ENCODE results near the gene KCND3. TPM values are rescaled to one million over a fixed set of nuclear protein-coding genes. Genes with fewer than 3 reads are reported as not detected.

The KCND3 gene
- total RNA-seq, 3 donors from 2014 or later (not counting 1 experiment from before 2014, with no cell fraction given): 0.07 to 0.16 TPM; not detected in 1

DNA sequence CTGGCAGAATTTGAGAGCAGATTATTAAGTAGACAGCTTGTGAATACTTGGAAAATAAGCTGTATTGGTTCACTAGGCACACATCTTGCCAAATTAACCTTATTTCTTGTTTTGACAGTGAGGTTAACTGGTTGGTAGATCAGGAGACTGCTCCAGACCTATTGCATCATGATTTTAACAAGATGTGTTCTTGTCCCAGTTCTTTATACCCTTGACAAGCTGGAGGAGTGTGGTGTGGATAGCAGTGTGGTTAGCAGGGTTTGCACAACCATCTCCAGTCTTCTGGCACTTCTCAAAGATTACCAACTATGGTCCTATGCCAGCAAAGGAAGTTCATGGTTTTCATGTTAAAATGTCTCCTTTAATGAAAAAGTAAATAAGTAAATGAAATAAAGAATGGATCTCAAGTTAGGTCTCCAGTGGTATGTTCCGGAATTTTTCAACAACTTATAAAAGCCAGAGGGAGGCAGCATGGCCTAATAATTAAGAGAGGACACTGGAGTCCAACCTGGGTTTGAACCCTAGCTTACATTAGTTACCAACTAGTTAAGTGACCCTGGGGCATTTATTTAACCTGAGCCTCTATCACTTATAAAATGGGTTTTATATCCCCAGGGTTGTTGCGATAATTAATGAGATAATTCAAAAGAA is 199.7 kb downstream of the KCND3 start:
- Mint-ChIP-seq H3K4me3 (no peak overlapping the region), H3K9me3 (no peaks in the 10 kb centered on the region), H3K36me3 (no peaks in the 10 kb centered on the region), H3K27me3 (ENCODE audit: low read depth in 2 of 2) (peaks cover 25 to 35% of the 10 kb centered on the region in 2 donors), H3K27ac (no peak overlapping the region), H3K4me1 (peaks cover 0 to 6% of the 10 kb centered on the region in 2 donors)
- no peak for ATAC-seq
- peaks cover 3% of the 10 kb centered on the region for H3K27me3 ChIP-seq (ENCODE audit: control insufficient read depth, insufficient read depth, low read length)
- no peaks in the 10 kb centered on the region for H3K36me3 ChIP-seq (ENCODE audit: control insufficient read depth, insufficient read depth, low read length)
- intact Hi-C loops (cut with micrococcal nuclease): no loop called here
- TF ChIP-seq CTCF (IDR thresholded peaks at IDR 0.05): no peak
- H3K9me3 ChIP-seq (ENCODE audit: control insufficient read depth, insufficient read depth, low read length): no peaks in the 10 kb centered on the region
- no peak for DNase-seq
- H3K27ac ChIP-seq (ENCODE audit: low read length): no peak overlapping the region
- H3K4me1 ChIP-seq (ENCODE audit: control insufficient read depth, insufficient read depth, low read length): no peaks in the 10 kb centered on the region
- no peak overlapping the region for H3K4me3 ChIP-seq (ENCODE audit: low read length)
- 83% methylated on average over 2 of the region's 2 CpGs for WGBS (ENCODE audit: insufficient coverage)

GRCh38 chr1:111789142-111789541 is 200.3 kb downstream of the KCND3 start:
- no peaks in the 10 kb centered on the region for H3K9me3 ChIP-seq (ENCODE audit: control insufficient read depth, insufficient read depth, low read length)
- Mint-ChIP-seq H3K4me3 (no peak overlapping the region), H3K27me3 (ENCODE audit: low read depth in 2 of 2) (peaks cover 28 to 33% of the 10 kb centered on the region in 2 donors), H3K9me3 (no peaks in the 10 kb centered on the region), H3K36me3 (no peaks in the 10 kb centered on the region), H3K27ac (no peak overlapping the region), H3K4me1 (peaks cover 0 to 6% of the 10 kb centered on the region in 2 donors)
- intact Hi-C loops (cut with micrococcal nuclease): no loop called here
- no peaks in the 10 kb centered on the region for H3K4me1 ChIP-seq (ENCODE audit: control insufficient read depth, insufficient read depth, low read length)
- DNase-seq: no peak
- no peak overlapping the region for H3K27ac ChIP-seq (ENCODE audit: low read length)
- no peak overlapping the region for H3K4me3 ChIP-seq (ENCODE audit: low read length)
- 91% methylated on average over 5 of the region's 5 CpGs for WGBS (ENCODE audit: insufficient coverage)
- TF ChIP-seq CTCF (IDR thresholded peaks at IDR 0.05): no peak
- no peaks in the 10 kb centered on the region for H3K36me3 ChIP-seq (ENCODE audit: control insufficient read depth, insufficient read depth, low read length)
- ATAC-seq: no peak
- H3K27me3 ChIP-seq (ENCODE audit: control insufficient read depth, insufficient read depth, low read length): peaks cover 3% of the 10 kb centered on the region

- no peaks in the 10 kb centered on the region for H3K4me1 ChIP-seq (ENCODE audit: control insufficient read depth, insufficient read depth, low read length)
- no peaks in the 10 kb centered on the region for H3K9me3 Mint-ChIP-seq
- no peaks in the 10 kb centered on the region for H3K36me3 Mint-ChIP-seq
Measured at GRCh38 chr1:111786669-111787207, 202.7 kb downstream of the KCND3 start.

More at GRCh38 chr1:111786669-111787207, 202.7 kb downstream of the KCND3 start:
- TF ChIP-seq CTCF (IDR thresholded peaks at IDR 0.05): no peak
- Mint-ChIP-seq H3K27me3 (ENCODE audit: low read depth in 2 of 2) (peaks cover 20 to 28% of the 10 kb centered on the region in 2 donors), H3K4me3 (no peak overlapping the region), H3K27ac (no peak overlapping the region), H3K4me1 (peaks cover 0 to 6% of the 10 kb centered on the region in 2 donors)
- ATAC-seq: no peak
- DNase-seq: no peak
- 94% methylated on average over 9 of the region's 9 CpGs for WGBS (ENCODE audit: insufficient coverage)
- H3K36me3 ChIP-seq (ENCODE audit: control insufficient read depth, insufficient read depth, low read length): no peaks in the 10 kb centered on the region
- intact Hi-C loops (cut with micrococcal nuclease): no loop called here
- H3K27ac ChIP-seq (ENCODE audit: low read length): no peak overlapping the region
- no peaks in the 10 kb centered on the region for H3K9me3 ChIP-seq (ENCODE audit: control insufficient read depth, insufficient read depth, low read length)
- H3K27me3 ChIP-seq (ENCODE audit: control insufficient read depth, insufficient read depth, low read length): peaks cover 3% of the 10 kb centered on the region
- H3K4me3 ChIP-seq (ENCODE audit: low read length): no peak overlapping the region

Data from natural killer cell (primary cell).